ENCODE results near the gene TRMT2A.

Gene TRMT2A

GRCh38 chr22:20093418-20094196 is 23.4 kb downstream of the TRMT2A start:
- DNase-seq (ENCODE audit: low read depth in 1 of 2, low spot score in 1 of 2), result no peak
- Histone ChIP-seq H3K4me3 (replicated peaks; ENCODE audit: insufficient read depth, low read length) (no peak overlapping the region), H3K27me3 (ENCODE audit: insufficient read depth, poor library complexity, severe bottlenecking) (no peaks in the 10 kb centered on the region), H3K27ac (replicated peaks) (no peak overlapping the region)
- no peak for TF ChIP-seq REST (IDR thresholded peaks at IDR 0.05; ENCODE audit: insufficient replicate concordance, low read depth)
- no peak for TF ChIP-seq POLR2AphosphoS5 (IDR thresholded peaks at IDR 0.05; ENCODE audit: low read depth)
- no peak for TF ChIP-seq CTCF (IDR thresholded peaks at IDR 0.05; ENCODE audit: insufficient read depth, low read length)
- no peak for TF ChIP-seq SPI1 (IDR thresholded peaks at IDR 0.05; ENCODE audit: borderline replicate concordance, low read depth)
- no peak for TF ChIP-seq GABPA (IDR thresholded peaks at IDR 0.05; ENCODE audit: low read depth)

- no peak for DNase-seq (ENCODE audit: low read depth in 1 of 2, low spot score in 1 of 2)
- TF ChIP-seq SPI1 (IDR thresholded peaks at IDR 0.05; ENCODE audit: borderline replicate concordance, low read depth) (no peak), CTCF (IDR thresholded peaks at IDR 0.05; ENCODE audit: insufficient read depth, low read length) (no peak), REST (IDR thresholded peaks at IDR 0.05; ENCODE audit: insufficient replicate concordance, low read depth) (no peak), GABPA (IDR thresholded peaks at IDR 0.05; ENCODE audit: low read depth) (no peak), POLR2AphosphoS5 (IDR thresholded peaks at IDR 0.05; ENCODE audit: low read depth) (no peak)
- Histone ChIP-seq H3K27ac (replicated peaks) (no peak overlapping the region), H3K27me3 (ENCODE audit: insufficient read depth, poor library complexity, severe bottlenecking) (no peaks in the 10 kb centered on the region), H3K4me3 (replicated peaks; ENCODE audit: insufficient read depth, low read length) (no peak overlapping the region)
Measured at GRCh38 chr22:20092477-20092854, 24.6 kb downstream of the TRMT2A start.

DNA sequence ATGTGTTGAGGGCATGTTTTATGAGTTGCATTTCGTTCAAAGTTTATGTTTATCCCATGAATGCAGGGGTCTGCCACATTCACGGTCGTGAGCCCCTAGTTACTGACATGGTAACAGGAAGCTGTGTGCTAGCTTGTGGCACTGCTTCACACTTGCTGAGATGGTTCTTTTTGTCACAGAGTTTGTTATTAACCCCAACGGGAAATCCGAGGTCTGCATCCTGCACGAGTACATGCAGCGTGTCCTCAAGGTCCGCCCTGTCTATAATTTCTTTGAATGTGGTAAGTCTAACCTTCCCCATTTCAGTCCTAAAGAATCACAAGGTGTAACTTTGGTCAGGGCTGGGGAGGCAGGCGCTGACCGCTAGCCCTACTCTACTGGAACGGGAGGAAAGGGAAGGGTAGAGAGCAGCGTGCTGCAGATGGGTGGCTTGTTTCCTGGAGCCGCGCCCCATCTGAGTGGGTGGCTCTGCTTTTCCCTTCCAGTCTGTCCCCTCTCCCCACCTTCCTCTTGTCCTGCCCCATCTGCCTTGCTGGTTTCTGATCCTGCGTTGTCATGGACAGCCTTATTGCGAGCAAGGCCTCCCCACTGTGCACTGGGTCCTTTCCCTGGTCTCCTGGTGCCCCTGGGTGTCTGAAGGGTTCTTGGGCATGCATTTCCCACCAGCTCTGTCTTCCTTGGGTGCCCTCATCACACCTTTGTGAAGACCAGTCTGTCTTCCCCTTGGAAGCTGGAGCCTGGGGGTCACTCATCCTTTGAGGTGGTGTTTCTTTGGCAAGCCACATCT is 25.1 kb downstream of the TRMT2A start:
- DNase-seq (ENCODE audit: low read depth in 1 of 2, low spot score in 1 of 2), result no peak
- Histone ChIP-seq H3K27me3 (ENCODE audit: insufficient read depth, poor library complexity, severe bottlenecking) (no peaks in the 10 kb centered on the region), H3K4me3 (replicated peaks; ENCODE audit: insufficient read depth, low read length) (no peak overlapping the region), H3K27ac (replicated peaks) (no peak overlapping the region)
- TF ChIP-seq CTCF (IDR thresholded peaks at IDR 0.05; ENCODE audit: insufficient read depth, low read length) (no peak), GABPA (IDR thresholded peaks at IDR 0.05; ENCODE audit: low read depth) (no peak), SPI1 (IDR thresholded peaks at IDR 0.05; ENCODE audit: borderline replicate concordance, low read depth) (no peak), REST (IDR thresholded peaks at IDR 0.05; ENCODE audit: insufficient replicate concordance, low read depth) (no peak), POLR2AphosphoS5 (IDR thresholded peaks at IDR 0.05; ENCODE audit: low read depth) (no peak)
